Measurements from ENCODE around the gene TMED8.

DNA sequence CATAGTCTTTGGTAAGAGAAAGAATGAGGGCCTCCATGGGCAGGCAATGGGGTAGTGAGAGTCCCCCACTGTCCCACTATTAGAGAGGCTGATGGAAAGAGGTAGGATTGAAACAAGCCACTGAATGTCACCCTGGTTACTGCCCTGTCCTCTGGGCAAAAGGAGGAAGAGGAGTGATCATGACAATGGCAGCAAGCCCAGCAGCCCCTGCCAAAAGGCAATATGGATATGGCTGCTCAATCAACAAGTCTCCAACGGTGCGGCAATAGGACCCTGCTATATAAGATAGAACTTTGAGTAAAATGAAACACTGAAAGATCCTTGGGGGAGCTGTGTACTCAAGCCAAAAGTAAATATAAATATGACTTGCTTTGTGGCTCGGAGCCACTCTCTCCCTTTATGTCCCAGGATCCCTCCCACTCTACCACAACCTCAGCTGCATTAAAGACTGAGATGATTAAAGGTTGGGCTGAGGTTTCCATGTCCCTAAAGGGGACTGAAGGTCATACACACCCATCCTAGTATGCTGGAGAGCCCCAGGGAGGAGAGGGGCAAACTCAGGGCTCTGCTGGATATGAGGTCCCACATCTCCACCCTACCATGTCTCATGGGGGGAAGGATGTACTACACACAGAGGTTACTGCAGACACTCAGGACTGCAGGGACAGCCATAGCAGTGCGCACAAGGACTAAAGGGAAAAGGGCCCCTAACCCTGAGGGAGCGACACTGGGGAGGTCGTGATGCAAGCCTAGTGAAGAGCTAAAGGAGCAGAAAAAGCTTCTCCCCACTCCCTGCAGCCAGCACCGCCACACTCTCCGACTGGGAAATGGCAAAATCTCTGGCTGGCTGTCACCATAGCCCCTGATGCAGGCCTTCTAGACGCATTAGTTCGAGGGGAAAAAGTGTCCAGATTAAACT, 62.1 kb downstream of the TMED8 start:
- TF ChIP-seq, protein P1, sequence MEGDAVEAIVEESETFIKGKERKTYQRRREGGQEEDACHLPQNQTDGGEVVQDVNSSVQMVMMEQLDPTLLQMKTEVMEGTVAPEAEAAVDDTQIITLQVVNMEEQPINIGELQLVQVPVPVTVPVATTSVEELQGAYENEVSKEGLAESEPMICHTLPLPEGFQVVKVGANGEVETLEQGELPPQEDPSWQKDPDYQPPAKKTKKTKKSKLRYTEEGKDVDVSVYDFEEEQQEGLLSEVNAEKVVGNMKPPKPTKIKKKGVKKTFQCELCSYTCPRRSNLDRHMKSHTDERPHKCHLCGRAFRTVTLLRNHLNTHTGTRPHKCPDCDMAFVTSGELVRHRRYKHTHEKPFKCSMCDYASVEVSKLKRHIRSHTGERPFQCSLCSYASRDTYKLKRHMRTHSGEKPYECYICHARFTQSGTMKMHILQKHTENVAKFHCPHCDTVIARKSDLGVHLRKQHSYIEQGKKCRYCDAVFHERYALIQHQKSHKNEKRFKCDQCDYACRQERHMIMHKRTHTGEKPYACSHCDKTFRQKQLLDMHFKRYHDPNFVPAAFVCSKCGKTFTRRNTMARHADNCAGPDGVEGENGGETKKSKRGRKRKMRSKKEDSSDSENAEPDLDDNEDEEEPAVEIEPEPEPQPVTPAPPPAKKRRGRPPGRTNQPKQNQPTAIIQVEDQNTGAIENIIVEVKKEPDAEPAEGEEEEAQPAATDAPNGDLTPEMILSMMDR (IDR thresholded peaks at IDR 0.05): no peak
- TF ChIP-seq POLR2A (IDR thresholded peaks at IDR 0.05): no peak

Measured in body of pancreas (tissue), 4 donors.